Measurements from ENCODE around the gene ASB1. TPM values are rescaled to one million over a fixed set of nuclear protein-coding genes. Genes with fewer than 3 reads are reported as not detected.

The ASB1 gene
- total and polyA plus RNA-seq, 2 donors (not counting 1 experiment from before 2014, with no cell fraction given): 31.9 to 50.7 TPM

GRCh38 chr2:238389988-238390589 is 36.6 kb upstream of the ASB1 start:
- Histone ChIP-seq H3K27ac (ENCODE audit: low read length in 2 of 2) (no peak overlapping the region), H3K36me3 (replicated peaks in 1 of 2; ENCODE audit: control extremely low read depth in 1 of 2, control insufficient read depth in 1 of 2, extremely low read depth in 1 of 2, insufficient read depth in 2 of 2, low read length in 1 of 2) (no peaks in the 10 kb centered on the region), H3K4me3 (ENCODE audit: control extremely low read depth in 1 of 5, extremely low read depth in 1 of 5, insufficient read depth in 1 of 5, low read depth in 2 of 5, low read length in 4 of 5) (no peak overlapping the region), H3K9me3 (ENCODE audit: control extremely low read depth in 1 of 3, control insufficient read depth in 2 of 3, insufficient read depth in 1 of 3, low read length in 2 of 3) (no peaks in the 10 kb centered on the region), H3K79me2 (ENCODE audit: control insufficient read depth, insufficient read depth, low read length) (no peaks in the 10 kb centered on the region), H3K4me1 (ENCODE audit: control insufficient read depth in 2 of 2, insufficient read depth in 2 of 2, low read length in 2 of 2) (no peaks in the 10 kb centered on the region), H2AFZ (ENCODE audit: insufficient read depth, low read depth, low read length, poor library complexity, severe bottlenecking) (no peak overlapping the region), H3K4me2 (replicated peaks; ENCODE audit: low read depth, low read length, poor library complexity, severe bottlenecking) (no peak overlapping the region), H3K9ac (ENCODE audit: low read length) (no peak overlapping the region), H4K20me1 (ENCODE audit: control insufficient read depth, insufficient read depth, low read length, poor library complexity, severe bottlenecking) (no peaks in the 10 kb centered on the region), H3K27me3 (replicated peaks in 1 of 4; ENCODE audit: control extremely low read depth in 1 of 4, control insufficient read depth in 3 of 4, insufficient read depth in 4 of 4, low read length in 3 of 4) (no peaks in the 10 kb centered on the region)
- TF ChIP-seq EZH2 (IDR thresholded peaks at IDR 0.05; ENCODE audit: borderline replicate concordance, insufficient read depth, low read depth, low read length, poor library complexity, severe bottlenecking) (no peak), CTCF (IDR thresholded peaks at IDR 0.05) (no peak)
- Mint-ChIP-seq H3K27me3 (no peaks in the 10 kb centered on the region), H3K4me3 (no peak overlapping the region), H3K9me3 (ENCODE audit: insufficient read depth) (no peaks in the 10 kb centered on the region), H3K27ac (no peak overlapping the region), H3K4me1 (no peaks in the 10 kb centered on the region)
- ATAC-seq (ENCODE audit: low read depth) (no peak), DNase-seq (no peak)
- intact Hi-C loops (cut with micrococcal nuclease): no loop called here
- ChIA-PET CTCF (no interaction called here), POLR2A (no interaction called here)
- WGBS (ENCODE audit: insufficient coverage): 47% methylated on average over 8 of the region's 10 CpGs

- WGBS (ENCODE audit: insufficient coverage): no CpG with 5 or more reads among the region's 6 CpGs
- Histone ChIP-seq H2AFZ (ENCODE audit: insufficient read depth, low read depth, low read length, poor library complexity, severe bottlenecking) (no peak overlapping the region), H3K4me2 (replicated peaks; ENCODE audit: low read depth, low read length, poor library complexity, severe bottlenecking) (no peak overlapping the region), H3K9me3 (ENCODE audit: control extremely low read depth in 1 of 3, control insufficient read depth in 2 of 3, insufficient read depth in 1 of 3, low read length in 2 of 3) (no peaks in the 10 kb centered on the region), H3K9ac (ENCODE audit: low read length) (no peak overlapping the region), H3K36me3 (replicated peaks in 1 of 2; ENCODE audit: control extremely low read depth in 1 of 2, control insufficient read depth in 1 of 2, extremely low read depth in 1 of 2, insufficient read depth in 2 of 2, low read length in 1 of 2) (no peaks in the 10 kb centered on the region), H3K4me3 (ENCODE audit: control extremely low read depth in 1 of 5, extremely low read depth in 1 of 5, insufficient read depth in 1 of 5, low read depth in 2 of 5, low read length in 4 of 5) (no peak overlapping the region), H4K20me1 (ENCODE audit: control insufficient read depth, insufficient read depth, low read length, poor library complexity, severe bottlenecking) (no peaks in the 10 kb centered on the region), H3K79me2 (ENCODE audit: control insufficient read depth, insufficient read depth, low read length) (no peaks in the 10 kb centered on the region), H3K4me1 (ENCODE audit: control insufficient read depth in 2 of 2, insufficient read depth in 2 of 2, low read length in 2 of 2) (no peaks in the 10 kb centered on the region), H3K27ac (ENCODE audit: low read length in 2 of 2) (no peak overlapping the region), H3K27me3 (replicated peaks in 1 of 4; ENCODE audit: control extremely low read depth in 1 of 4, control insufficient read depth in 3 of 4, insufficient read depth in 4 of 4, low read length in 3 of 4) (no peaks in the 10 kb centered on the region)
- Mint-ChIP-seq H3K9me3 (ENCODE audit: insufficient read depth) (no peaks in the 10 kb centered on the region), H3K4me1 (no peaks in the 10 kb centered on the region), H3K27me3 (no peaks in the 10 kb centered on the region), H3K27ac (no peak overlapping the region), H3K4me3 (no peak overlapping the region)
- ChIA-PET CTCF (no interaction called here), POLR2A (no interaction called here)
- ATAC-seq (ENCODE audit: low read depth) (no peak), DNase-seq (no peak)
- intact Hi-C loops (cut with micrococcal nuclease): no loop called here
- TF ChIP-seq EZH2 (IDR thresholded peaks at IDR 0.05; ENCODE audit: borderline replicate concordance, insufficient read depth, low read depth, low read length, poor library complexity, severe bottlenecking): no peak
Observed at GRCh38 chr2:238391042-238391689, 35.6 kb upstream of the ASB1 start.

Data from B cell (primary cell).